A673 (cell line): Measurements from ENCODE around the gene P2RY11. TPM values are rescaled to one million over a fixed set of nuclear protein-coding genes. Genes with fewer than 3 reads are reported as not detected.
A peak's percentile ranks its signal among the peaks of the same experiment; 100 is the strongest.

Experiments used
- BruUV-seq: library from RNA; stranded (reverse); fragments of 400-500 nt; replicated peaks from 2 replicates; lab custom pipeline; 2021; lab: Mats Ljungman, UMichigan
- CTCF ChIA-PET: fragments of 300-600 bp; sonication (Branson Sonifier 250); formaldehyde crosslinking; loops from one replicate; lab custom pipeline; 2022; ENCODE audit warnings: antibody characterized with exemption; lab: Charles Lee
- POLR2A ChIA-PET: fragments of 300-600 bp; sonication (Branson Sonifier 250); formaldehyde crosslinking; loops from one replicate; lab custom pipeline; 2022; ENCODE audit warnings: antibody characterized with exemption; ENCODE audit not compliant: low non-redundant PET; lab: Charles Lee
- DNase-seq: peaks from one replicate; pipeline ENCODE4 v3.0.0-alpha.2; 2015; ENCODE audit warnings: low spot score
- H3K27ac ChIP-seq: fragments of 200-600 bp; sonication (generic); 2 replicates; pipeline ENCODE4 v1.5.1; 2016; ENCODE audit warnings: mixed run types, low read depth, mild to moderate bottlenecking, mixed read lengths, antibody characterized with exemption, low read length; ENCODE audit not compliant: poor library complexity, severe bottlenecking
- H3K27me3 ChIP-seq: fragments of 200-600 bp; sonication (generic); replicated peaks from 2 replicates; pipeline ENCODE4 v1.6.1; 2017; ENCODE audit warnings: mixed run types, low read depth, mild to moderate bottlenecking, mixed read lengths, antibody characterized with exemption, low read length; ENCODE audit not compliant: insufficient read depth, poor library complexity
- H3K36me3 ChIP-seq: fragments of 200-600 bp; sonication (generic); 2 replicates; pipeline ENCODE4 v1.6.1; 2016; ENCODE audit warnings: mixed run types, mild to moderate bottlenecking, mixed read lengths, antibody characterized with exemption, low read length; ENCODE audit not compliant: insufficient read depth, poor library complexity, severe bottlenecking
- H3K4me1 ChIP-seq: fragments of 200-600 bp; sonication (generic); 2 replicates; pipeline ENCODE4 v1.6.1; 2017; ENCODE audit warnings: mixed run types, mild to moderate bottlenecking, mixed read lengths, antibody characterized with exemption, low read length; ENCODE audit not compliant: insufficient read depth, poor library complexity, severe bottlenecking
- H3K4me3 ChIP-seq: fragments of 200-600 bp; sonication (generic); 2 replicates; pipeline ENCODE4 v1.5.1; 2016; ENCODE audit warnings: low read depth, mixed run types, mild to moderate bottlenecking, mixed read lengths, low read length; ENCODE audit not compliant: poor library complexity, severe bottlenecking
- H3K9me3 ChIP-seq: fragments of 200-600 bp; sonication (generic); 2 replicates; pipeline ENCODE4 v1.6.1; 2016; ENCODE audit warnings: mixed run types, low read depth, mild to moderate bottlenecking, mixed read lengths, antibody characterized with exemption, low read length; ENCODE audit not compliant: poor library complexity, severe bottlenecking
- CTCF ChIP-seq: fragments of 300-800, 200-600 bp; sonication (generic); conservative IDR thresholded peaks from 2 replicates; pipeline ENCODE4 v1.5.1; 2017; ENCODE audit warnings: low read depth, mild to moderate bottlenecking, antibody characterized with exemption, low read length, moderate library complexity, mixed read lengths
- EZH2 ChIP-seq: fragments of 200-600 bp; sonication (generic); IDR thresholded peaks from 2 replicates; pipeline ENCODE4 v1.6.1; 2017; ENCODE audit warnings: borderline replicate concordance, low read depth, mild to moderate bottlenecking, mixed read lengths, antibody characterized with exemption, low read length; ENCODE audit not compliant: poor library complexity, severe bottlenecking
- intact Hi-C: fragments of 100-400 bp; cut with micrococcal nuclease; formaldehyde crosslinking; loops from one replicate; pipeline ENCODE4 v1.10.0; 2022; ENCODE audit not compliant: unreplicated experiment
- total RNA-seq: library from RNA; stranded (reverse); gene quantifications from 2 replicates; pipeline ENCODE4 v1.2.3, GENCODE V29; 2021

P2RY11 gene
- total RNA-seq, 1 experiment from 2014 or later = 39.4 TPM

- no TSS peak for BruUV-seq
Measured at GRCh38 chr19:10115392-10116084, 4.0 kb downstream of the P2RY11 start.

GRCh38 chr19:10116085-10116865, 4.8 kb downstream of the P2RY11 start:
- Histone ChIP-seq H3K27ac (no peak overlapping the region), H3K36me3 (peaks cover 46% of the 10 kb centered on the region), H3K4me3 (no peak overlapping the region), H3K27me3 (no peaks in the 10 kb centered on the region), H3K4me1 (peaks cover 18% of the 10 kb centered on the region), H3K9me3 (no peaks in the 10 kb centered on the region)
- intact Hi-C loops = no loop called here
- BruUV-seq = no TSS peak
- DNase-seq = peak; percentile 25
- ChIA-PET CTCF (interaction anchor here (1.7 kb wide), 1 partner anchor 134 kb away, joined by 3 read pairs; no protein-coding TSS in a partner anchor), POLR2A (no interaction called here)
- TF ChIP-seq EZH2 (no peak), CTCF (no peak)

More at GRCh38 chr19:10115392-10116084, 4.0 kb downstream of the P2RY11 start:
- Histone ChIP-seq H3K27ac (no peak overlapping the region), H3K27me3 (no peaks in the 10 kb centered on the region), H3K4me1 (peaks cover 15% of the 10 kb centered on the region), H3K9me3 (no peaks in the 10 kb centered on the region), H3K4me3 (no peak overlapping the region), H3K36me3 (peaks cover 54% of the 10 kb centered on the region)
- ChIA-PET CTCF (no interaction called here), POLR2A (no interaction called here)
- intact Hi-C loops = no loop called here
- no peak for DNase-seq
- TF ChIP-seq CTCF (no peak), EZH2 (no peak)

GRCh38 chr19:10116866-10117616, 5.5 kb downstream of the P2RY11 start:
- POLR2A ChIA-PET = no interaction called here
- CTCF ChIA-PET = interaction anchor here (1.7 kb wide), 1 partner anchor 133 kb away, joined by 3 read pairs; no protein-coding TSS in a partner anchor
- Histone ChIP-seq H3K27ac (no peak overlapping the region), H3K4me1 (peaks cover 17% of the 10 kb centered on the region), H3K9me3 (no peaks in the 10 kb centered on the region), H3K27me3 (no peaks in the 10 kb centered on the region), H3K4me3 (no peak overlapping the region), H3K36me3 (peaks cover 44% of the 10 kb centered on the region)
- no TSS peak for BruUV-seq
- TF ChIP-seq EZH2 = no peak
- no peak for TF ChIP-seq CTCF
- intact Hi-C loops = no loop called here
- DNase-seq = no peak
